Measurements from ENCODE around the gene ZNF14.

DNA sequence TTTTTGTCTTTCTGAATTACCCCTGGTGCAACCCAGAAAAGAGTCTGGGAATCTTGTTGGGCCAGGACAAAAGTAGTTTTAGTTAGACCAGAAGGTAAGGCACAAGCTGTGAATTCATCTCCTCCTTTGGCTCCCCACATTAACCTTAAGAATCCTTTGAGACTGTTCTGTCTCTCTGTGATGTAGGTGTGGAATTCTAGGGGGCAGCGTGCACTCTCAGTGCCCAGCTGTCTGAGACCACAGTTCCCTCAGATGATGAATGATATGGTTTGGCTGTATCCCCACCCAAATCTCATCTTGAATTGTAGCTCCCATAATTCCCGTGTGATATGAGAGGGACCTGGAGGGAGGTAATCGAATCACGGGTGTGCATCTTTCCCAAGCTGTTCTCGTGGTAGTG is 44.8 kb upstream of the ZNF14 start:
- TF ChIP-seq POLR2A (IDR thresholded peaks at IDR 0.05) (no peak), POLR2AphosphoS5 (IDR thresholded peaks at IDR 0.05) (no peak)
- TF ChIP-seq, protein P1, sequence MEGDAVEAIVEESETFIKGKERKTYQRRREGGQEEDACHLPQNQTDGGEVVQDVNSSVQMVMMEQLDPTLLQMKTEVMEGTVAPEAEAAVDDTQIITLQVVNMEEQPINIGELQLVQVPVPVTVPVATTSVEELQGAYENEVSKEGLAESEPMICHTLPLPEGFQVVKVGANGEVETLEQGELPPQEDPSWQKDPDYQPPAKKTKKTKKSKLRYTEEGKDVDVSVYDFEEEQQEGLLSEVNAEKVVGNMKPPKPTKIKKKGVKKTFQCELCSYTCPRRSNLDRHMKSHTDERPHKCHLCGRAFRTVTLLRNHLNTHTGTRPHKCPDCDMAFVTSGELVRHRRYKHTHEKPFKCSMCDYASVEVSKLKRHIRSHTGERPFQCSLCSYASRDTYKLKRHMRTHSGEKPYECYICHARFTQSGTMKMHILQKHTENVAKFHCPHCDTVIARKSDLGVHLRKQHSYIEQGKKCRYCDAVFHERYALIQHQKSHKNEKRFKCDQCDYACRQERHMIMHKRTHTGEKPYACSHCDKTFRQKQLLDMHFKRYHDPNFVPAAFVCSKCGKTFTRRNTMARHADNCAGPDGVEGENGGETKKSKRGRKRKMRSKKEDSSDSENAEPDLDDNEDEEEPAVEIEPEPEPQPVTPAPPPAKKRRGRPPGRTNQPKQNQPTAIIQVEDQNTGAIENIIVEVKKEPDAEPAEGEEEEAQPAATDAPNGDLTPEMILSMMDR (IDR thresholded peaks at IDR 0.05 in 8 of 11, conservative IDR thresholded peaks at IDR 0.05 in 3 of 11): no peak

All from spleen (tissue), 7 donors.